Mucosa of descending colon (tissue), 3 donors: ENCODE results near the gene ARID1B. TPM values are rescaled to one million over a fixed set of nuclear protein-coding genes. Genes with fewer than 3 reads are reported as not detected.

Source experiments
- ATAC-seq: fragments of 200-7000 bp; cut with Tn5 transposase; one replicate; pipeline ENCODE4 v1.9.1; 2020; ENCODE audit warnings: mild to moderate bottlenecking, moderate library complexity
- DNase-seq, 3 donors: peaks; one replicate each; pipeline ENCODE4 v3.0.0-alpha.2; 2020
- H3K36me3 ChIP-seq: fragments of 200-600 bp; one replicate; pipeline ENCODE4 v1.8.0; 2021; ENCODE audit warnings: low read depth, mild to moderate bottlenecking
- H3K4me1 ChIP-seq: fragments of 200-600 bp; one replicate; pipeline ENCODE4 v1.8.0; 2021; ENCODE audit warnings: low read depth, mild to moderate bottlenecking
- H3K4me3 ChIP-seq: fragments of 200-600 bp; one replicate; pipeline ENCODE4 v1.8.0; 2021; ENCODE audit warnings: mild to moderate bottlenecking
- H3K9me3 ChIP-seq: fragments of 200-600 bp; one replicate; pipeline ENCODE4 v1.8.0; 2021; ENCODE audit warnings: mild to moderate bottlenecking
- intact Hi-C, 2 donors: fragments of 100-400 bp; cut with DNase I in 1 of 2; cut with micrococcal nuclease in 1 of 2; formaldehyde crosslinking; loops; one replicate each; pipeline versions ENCODE4 v1.11.0 to v1.11.1; 2022; cut with DNase I, micrococcal nuclease
- total RNA-seq, 3 donors: library from RNA; stranded (reverse); fragmentation: NEBNext Ultra II Directional in 2 of 3; extraction: Animal tissue kit (Norgen Biotek cat#: 25700) in 2 of 3; gene quantifications; one replicate each; pipeline versions ENCODE4 v1.2.1 to v1.2.4, GENCODE V29; 2021 to 2023
- TF ChIP-seq, protein P1 (sequence below): fragments of 200-600 bp; IDR thresholded peaks from one replicate; pipeline ENCODE4 v1.8.0; 2022; ENCODE audit warnings: antibody characterized with exemption, mild to moderate bottlenecking
- donor health status: DM: no; HTN: no; CAD: no; lungs with moderate emphysema.
- donor health status: DM: no; HTN: no; CAD: no.
- donor health status: DM: no; HTN: yes; CAD: no.

Gene ARID1B
- total RNA-seq, 3 donors from 2014 or later = 71.8 to 102 (median 101) TPM

DNA sequence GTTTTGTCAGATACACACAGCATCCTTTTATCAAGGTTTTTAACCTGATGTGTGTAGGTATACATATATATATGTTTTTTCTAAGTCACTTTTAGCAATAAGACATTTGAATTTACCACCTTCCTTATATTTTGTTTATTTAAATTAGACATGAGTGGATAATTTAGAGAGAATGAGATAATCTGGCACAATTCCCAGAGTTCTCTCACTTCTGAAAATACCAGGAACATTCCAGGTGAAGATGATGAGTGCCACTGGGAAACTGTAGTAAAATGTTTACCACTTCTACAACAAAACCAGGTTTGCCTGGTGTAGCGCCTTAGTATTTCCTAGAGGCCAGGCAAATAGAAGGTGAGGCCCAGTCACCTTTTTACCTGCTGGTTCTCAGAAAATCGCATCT lies 356.7 kb downstream of the ARID1B start:
- Histone ChIP-seq H3K9me3 (no peaks in the 10 kb centered on the region), H3K4me3 (no peak overlapping the region), H3K36me3 (no peaks in the 10 kb centered on the region), H3K4me1 (peaks cover 11% of the 10 kb centered on the region)
- intact Hi-C loops = no loop called here
- ATAC-seq (no peak), DNase-seq (no peak)
- TF ChIP-seq, protein P1, sequence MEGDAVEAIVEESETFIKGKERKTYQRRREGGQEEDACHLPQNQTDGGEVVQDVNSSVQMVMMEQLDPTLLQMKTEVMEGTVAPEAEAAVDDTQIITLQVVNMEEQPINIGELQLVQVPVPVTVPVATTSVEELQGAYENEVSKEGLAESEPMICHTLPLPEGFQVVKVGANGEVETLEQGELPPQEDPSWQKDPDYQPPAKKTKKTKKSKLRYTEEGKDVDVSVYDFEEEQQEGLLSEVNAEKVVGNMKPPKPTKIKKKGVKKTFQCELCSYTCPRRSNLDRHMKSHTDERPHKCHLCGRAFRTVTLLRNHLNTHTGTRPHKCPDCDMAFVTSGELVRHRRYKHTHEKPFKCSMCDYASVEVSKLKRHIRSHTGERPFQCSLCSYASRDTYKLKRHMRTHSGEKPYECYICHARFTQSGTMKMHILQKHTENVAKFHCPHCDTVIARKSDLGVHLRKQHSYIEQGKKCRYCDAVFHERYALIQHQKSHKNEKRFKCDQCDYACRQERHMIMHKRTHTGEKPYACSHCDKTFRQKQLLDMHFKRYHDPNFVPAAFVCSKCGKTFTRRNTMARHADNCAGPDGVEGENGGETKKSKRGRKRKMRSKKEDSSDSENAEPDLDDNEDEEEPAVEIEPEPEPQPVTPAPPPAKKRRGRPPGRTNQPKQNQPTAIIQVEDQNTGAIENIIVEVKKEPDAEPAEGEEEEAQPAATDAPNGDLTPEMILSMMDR = no peak

DNA sequence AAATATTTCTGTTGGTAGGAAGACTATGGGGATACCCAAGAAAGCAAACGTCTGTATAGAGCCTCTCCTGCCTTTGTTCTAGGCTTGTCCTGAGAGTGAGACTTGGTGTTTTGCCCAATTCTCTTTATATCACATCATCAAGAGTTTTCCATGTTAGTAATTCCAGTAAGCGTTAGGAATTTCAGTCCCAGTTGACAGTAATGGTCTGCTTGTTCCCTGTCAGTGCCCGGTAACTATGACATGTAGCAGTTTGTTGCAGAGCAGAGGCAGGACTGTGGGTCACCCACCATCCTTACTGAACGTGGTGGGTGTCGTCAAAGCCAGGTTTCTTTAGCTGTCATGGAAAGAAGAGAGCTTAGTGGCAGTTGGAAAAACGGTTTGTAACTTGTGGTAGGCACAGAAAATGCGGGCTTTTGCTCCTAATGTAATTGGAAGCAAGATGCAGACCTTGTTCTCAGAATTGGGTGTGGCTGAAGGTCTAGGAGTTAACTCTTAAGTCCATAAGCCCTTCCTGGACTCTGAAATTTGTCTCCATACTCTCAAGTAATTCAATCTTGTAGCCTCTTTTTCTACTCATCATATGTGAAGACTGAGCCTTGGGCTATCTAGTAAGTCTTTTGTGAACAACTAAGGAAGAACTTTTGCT lies 357.3 kb downstream of the ARID1B start:
- DNase-seq (no peak), ATAC-seq (peak; percentile 36)
- intact Hi-C loops = no loop called here
- H3K9me3 ChIP-seq = no peaks in the 10 kb centered on the region
- peaks cover 5% of the 10 kb centered on the region for H3K4me1 ChIP-seq
- H3K36me3 ChIP-seq = no peaks in the 10 kb centered on the region
- no peak overlapping the region for H3K4me3 ChIP-seq
- TF ChIP-seq, protein P1 = no peak

DNA sequence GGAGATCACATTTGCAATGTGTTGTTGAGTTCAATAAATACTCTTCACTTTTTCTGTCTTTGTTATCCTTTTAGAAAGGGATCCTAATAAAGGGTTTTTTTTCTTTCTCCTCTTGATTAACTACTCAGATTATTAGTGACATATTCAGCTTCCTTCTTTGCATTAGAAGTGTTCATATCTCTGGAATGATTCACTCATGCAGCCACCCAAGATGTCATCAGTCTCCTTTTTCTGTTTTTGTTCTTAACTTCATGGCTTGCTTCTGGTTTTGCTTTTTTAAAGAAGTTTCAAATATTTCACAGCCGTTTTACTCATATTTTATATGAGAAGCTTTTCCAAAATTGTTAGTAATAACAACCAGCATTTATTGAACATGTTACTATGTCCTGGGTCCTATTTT lies 358.5 kb downstream of the ARID1B start:
- no peaks in the 10 kb centered on the region for H3K4me1 ChIP-seq
- H3K36me3 ChIP-seq = no peaks in the 10 kb centered on the region
- H3K4me3 ChIP-seq = no peak overlapping the region
- H3K9me3 ChIP-seq = no peaks in the 10 kb centered on the region
- intact Hi-C loops = no loop called here
- ATAC-seq (no peak), DNase-seq (no peak)
- TF ChIP-seq, protein P1 = no peak

DNA sequence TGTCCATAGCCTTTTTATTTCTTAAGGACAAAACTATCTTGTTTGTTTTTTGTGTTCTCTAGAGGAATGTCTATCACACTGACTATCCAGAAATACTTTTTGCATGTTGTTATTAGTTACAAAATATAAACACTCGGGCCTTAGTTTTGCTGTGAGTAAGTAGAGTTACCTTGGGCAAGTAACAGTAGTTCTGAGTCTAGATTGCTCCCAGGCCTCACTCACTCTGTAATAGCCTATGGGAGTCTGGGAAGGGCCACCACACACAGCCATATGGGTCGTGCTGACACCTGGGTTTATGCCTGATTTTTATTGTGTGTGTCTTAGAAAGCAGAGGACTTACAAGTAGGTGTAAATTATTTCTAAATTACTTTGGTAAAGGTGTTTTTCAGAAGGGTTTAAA lies 360.3 kb downstream of the ARID1B start:
- H3K36me3 ChIP-seq = no peaks in the 10 kb centered on the region
- no peaks in the 10 kb centered on the region for H3K9me3 ChIP-seq
- TF ChIP-seq, protein P1 = no peak
- intact Hi-C loops = no loop called here
- no peak for ATAC-seq
- H3K4me1 ChIP-seq = no peaks in the 10 kb centered on the region
- no peak for DNase-seq
- no peak overlapping the region for H3K4me3 ChIP-seq

DNA sequence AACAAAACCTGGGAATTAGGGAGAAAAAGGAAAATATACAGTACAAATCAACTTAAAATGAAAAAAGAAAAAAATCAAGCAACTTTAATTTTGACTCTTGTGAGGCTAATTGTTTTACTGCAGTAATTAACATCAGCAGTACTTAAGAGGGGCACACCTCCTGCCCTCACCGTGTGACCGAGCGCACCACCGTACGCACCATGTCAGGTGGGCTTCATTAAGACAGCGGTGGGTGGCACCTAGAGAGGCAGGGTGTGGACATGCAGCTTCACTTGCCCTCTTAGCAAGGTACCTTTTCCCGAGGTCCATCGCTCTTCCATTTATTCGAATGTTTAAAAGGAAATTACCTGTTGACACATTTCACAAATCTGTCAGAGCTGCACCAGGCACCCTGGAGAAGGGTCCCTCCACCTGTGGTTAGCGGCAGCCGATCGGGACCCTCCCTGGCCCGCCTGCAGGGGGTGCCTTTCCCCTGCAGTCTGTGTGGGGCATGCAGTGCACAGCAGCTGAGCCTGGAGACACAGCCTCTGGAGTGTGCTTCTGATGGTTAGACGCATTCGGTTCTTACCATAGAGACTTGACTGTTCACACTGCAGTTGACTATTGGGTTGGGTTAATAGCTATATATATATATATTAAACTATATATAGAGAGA lies 362.0 kb downstream of the ARID1B start:
- Histone ChIP-seq H3K9me3 (no peaks in the 10 kb centered on the region), H3K4me3 (no peak overlapping the region), H3K4me1 (no peaks in the 10 kb centered on the region), H3K36me3 (no peaks in the 10 kb centered on the region)
- ATAC-seq (no peak), DNase-seq (no peak)
- TF ChIP-seq, protein P1 = no peak
- intact Hi-C loops = no loop called here
